Measurements from ENCODE around the gene NCAPD3. TPM values are rescaled to one million over a fixed set of nuclear protein-coding genes. Genes with fewer than 3 reads are reported as not detected.

Gene NCAPD3
- total and polyA plus RNA-seq, 9 of the 15 experiments (the other 6 are each of a cell fraction or from before 2014, with no cell fraction given), result 23.6 to 80.6 (median 58.6) TPM

- H3K79me2 ChIP-seq (ENCODE audit: control insufficient read depth, insufficient read depth, low read length), result peaks cover 86% of the 10 kb centered on the region
- WGBS (ENCODE audit: insufficient coverage, low coverage, missing lambda C conversion rate), result 0% methylated on average over 5 of the region's 5 CpGs
- intact Hi-C loops (cut with micrococcal nuclease), result no loop called here
- H3K27me3 ChIP-seq (ENCODE audit: control insufficient read depth in 2 of 2, insufficient read depth in 2 of 2, low read length in 2 of 2), result no peaks in the 10 kb centered on the region
- FAIRE-seq (peak; percentile 46), ATAC-seq (no peak), DNase-seq (ENCODE audit: extremely low read depth in 1 of 4, low spot score in 3 of 4) (no peak)
- in situ Hi-C loops (cut with MboI), result no loop called here
- 0 out of 2 replicates have a peak overlapping the region, but pooled peaks have one; percentile 35 for H2AFZ ChIP-seq (ENCODE audit: low read depth, low read length)
- H3K9ac ChIP-seq (ENCODE audit: insufficient read depth in 1 of 2, low read depth in 2 of 2, low read length in 2 of 2), result peak overlapping the region; percentile 93 to 98
- peaks cover 16 to 30% of the 10 kb centered on the region in 2 experiments; a peak in 4 of 5 replicates for H3K4me1 ChIP-seq (replicated peaks in 1 of 2; ENCODE audit: control insufficient read depth in 2 of 2, insufficient read depth in 2 of 2, low read length in 2 of 2)
- H3K4me2 ChIP-seq (ENCODE audit: insufficient read depth, low read length), result peak overlapping the region; percentile 100
- H3K4me3 ChIP-seq, result peak overlapping the region; percentile 77
- no peaks in the 10 kb centered on the region for H4K20me1 ChIP-seq (replicated peaks; ENCODE audit: control insufficient read depth, insufficient read depth, low read length)
- ChIA-PET POLR2A (interaction anchor here (0.7 to 2.4 kb wide), 5 partner anchors 10 to 536 kb away, joined by 3 to 18 read pairs (median 5); no protein-coding TSS in a partner anchor), CTCF (ENCODE audit: low intra/inter-chr PET ratio) (no interaction called here)
- H3K36me3 ChIP-seq (ENCODE audit: control insufficient read depth, insufficient read depth, low read length), result peaks cover 54% of the 10 kb centered on the region
- no peaks in the 10 kb centered on the region for H3K9me1 ChIP-seq (ENCODE audit: control insufficient read depth, insufficient read depth, low read length)
- peak; percentile 18 for TF ChIP-seq SAP30 (IDR thresholded peaks at IDR 0.05; ENCODE audit: borderline replicate concordance, insufficient read depth, low read depth, low read length, poor library complexity, severe bottlenecking)
- TF ChIP-seq ZNF507 (tag; conservative IDR thresholded peaks at IDR 0.05), result no peak
- peak overlapping the region; percentile 98 for H3K27ac ChIP-seq (ENCODE audit: extremely low read depth, low read depth, low read length)
- no peaks in the 10 kb centered on the region for H3K9me3 ChIP-seq (replicated peaks; ENCODE audit: control insufficient read depth, insufficient read depth, low read depth, low read length)
- TSS peak; percentile 53 for BruUV-seq (replicated peaks)
Measured at GRCh38 chr11:134223121-134223520, 646 bp downstream of the NCAPD3 start.

- no peak overlapping the region for H3K4me2 ChIP-seq (ENCODE audit: insufficient read depth, low read length)
- H3K27me3 ChIP-seq (ENCODE audit: control insufficient read depth in 2 of 2, insufficient read depth in 2 of 2, low read length in 2 of 2), result no peaks in the 10 kb centered on the region
- ChIA-PET CTCF (ENCODE audit: low intra/inter-chr PET ratio) (no interaction called here), POLR2A (no interaction called here)
- no peaks in the 10 kb centered on the region for H3K9me3 ChIP-seq (replicated peaks; ENCODE audit: control insufficient read depth, insufficient read depth, low read depth, low read length)
- intact Hi-C loops (cut with micrococcal nuclease) (no loop called here), in situ Hi-C loops (cut with MboI) (no loop called here)
- peaks cover 92% of the 10 kb centered on the region for H3K36me3 ChIP-seq (ENCODE audit: control insufficient read depth, insufficient read depth, low read length)
- H3K27ac ChIP-seq (ENCODE audit: extremely low read depth, low read depth, low read length), result no peak overlapping the region
- 97% methylated on average over 3 of the region's 3 CpGs for WGBS (ENCODE audit: insufficient coverage, low coverage, missing lambda C conversion rate)
- H3K4me1 ChIP-seq (replicated peaks in 1 of 2; ENCODE audit: control insufficient read depth in 2 of 2, insufficient read depth in 2 of 2, low read length in 2 of 2), result peaks cover 0 to under 1% of the 10 kb centered on the region in 2 experiments; a peak in 1 of 5 replicates
- ATAC-seq, result no peak
- no peak overlapping the region for H2AFZ ChIP-seq (ENCODE audit: low read depth, low read length)
- BruUV-seq (replicated peaks), result no TSS peak
- no peak overlapping the region for H3K9ac ChIP-seq (ENCODE audit: insufficient read depth in 1 of 2, low read depth in 2 of 2, low read length in 2 of 2)
- no peak for FAIRE-seq
- no peaks in the 10 kb centered on the region for H3K9me1 ChIP-seq (ENCODE audit: control insufficient read depth, insufficient read depth, low read length)
- no peaks in the 10 kb centered on the region for H4K20me1 ChIP-seq (replicated peaks; ENCODE audit: control insufficient read depth, insufficient read depth, low read length)
- no peak for DNase-seq (ENCODE audit: extremely low read depth in 1 of 4, low spot score in 3 of 4)
- H3K79me2 ChIP-seq (ENCODE audit: control insufficient read depth, insufficient read depth, low read length), result peaks cover 83% of the 10 kb centered on the region
- no peak overlapping the region for H3K4me3 ChIP-seq
- TF ChIP-seq ZZZ3 (IDR thresholded peaks at IDR 0.05), result no peak
- TF ChIP-seq THRA (IDR thresholded peaks at IDR 0.05), result no peak
- TF ChIP-seq NR3C1 (CRISPR knock-in tag; IDR thresholded peaks at IDR 0.05), result no peak
- no peak for TF ChIP-seq MCM3 (IDR thresholded peaks at IDR 0.05)
- TF ChIP-seq ZKSCAN8 (CRISPR knock-in tag; IDR thresholded peaks at IDR 0.05), result no peak
- no peak for TF ChIP-seq CHD1 (IDR thresholded peaks at IDR 0.05; ENCODE audit: low read length)
- no peak for TF ChIP-seq CHD2 (IDR thresholded peaks at IDR 0.05; ENCODE audit: low read depth, low read length)
- no peak for TF ChIP-seq POLR2B (IDR thresholded peaks at IDR 0.05; ENCODE audit: low read depth, partially characterized antibody)
- TF ChIP-seq ZNF398 (CRISPR knock-in tag; IDR thresholded peaks at IDR 0.05), result no peak
- no peak for TF ChIP-seq ZNF589 (CRISPR knock-in tag; IDR thresholded peaks at IDR 0.05; ENCODE audit: low read depth)
- TF ChIP-seq ZNF239 (CRISPR knock-in tag; IDR thresholded peaks at IDR 0.05), result no peak
- TF ChIP-seq HMGN3 (IDR thresholded peaks at IDR 0.05; ENCODE audit: borderline replicate concordance, extremely low read depth, insufficient read length, low read depth, low read length), result no peak
Measured at GRCh38 chr11:134216816-134217215, 7.0 kb downstream of the NCAPD3 start.
